Activated CD4-positive, CD25-positive, alpha-beta regulatory T cell treated with anti-CD3 and anti-CD28 coated beads, Interleukin-2, amount 50 U/mL, for 16 hours (primary cell): ENCODE data around the gene CGB7.
"Not testable (repeated sequence)": the region's sequence is repeated elsewhere in the genome, so short reads cannot be mapped to it uniquely, and the experiment has no call there.

ENCODE experiments used
- DNase-seq: peaks from one replicate; pipeline ENCODE4 v3.0.0-alpha.2; 2020; ENCODE audit warnings: low read depth, low spot score

CGB7 gene

DNA sequence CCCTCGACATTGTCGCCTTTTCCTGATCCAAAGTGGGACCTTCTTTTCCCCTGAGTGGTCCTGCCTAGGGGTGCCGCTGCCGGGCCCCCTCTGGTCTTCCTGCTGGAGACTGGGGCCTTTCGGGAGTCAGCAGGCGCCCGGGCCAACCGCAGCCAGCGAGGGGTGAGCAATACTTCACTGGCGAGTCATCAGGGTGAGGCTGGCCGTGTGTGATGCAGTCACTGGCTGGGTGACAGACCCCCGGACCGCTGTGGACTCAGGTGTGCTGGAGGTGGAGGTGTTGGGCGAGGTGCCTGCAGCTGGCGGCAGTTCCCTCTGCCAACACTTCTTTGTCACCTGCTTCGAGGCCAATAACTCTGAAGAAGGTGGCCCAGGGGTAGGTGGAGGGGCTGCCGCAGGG is 15.4 kb downstream of the CGB7 start:
- DNase-seq = no peak

DNA sequence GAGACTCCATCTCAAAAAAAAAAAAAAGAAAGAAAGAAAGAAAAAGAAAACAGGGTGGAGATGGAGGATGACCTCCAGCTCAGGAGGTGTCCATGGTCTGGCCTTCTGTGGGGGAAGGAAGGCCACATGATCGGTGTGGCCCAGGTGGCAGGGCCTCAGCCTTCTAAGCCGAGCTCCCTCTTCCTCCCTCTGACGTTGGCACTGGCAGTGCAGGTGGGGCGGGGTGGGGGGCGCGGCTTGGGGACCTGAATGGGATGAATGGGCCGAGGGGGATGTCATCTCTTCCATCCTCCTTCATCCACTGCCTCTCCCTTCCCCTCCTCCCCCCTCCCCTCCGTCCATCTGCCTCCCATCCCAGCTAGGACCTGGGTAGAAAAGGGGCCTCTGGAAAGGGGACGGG is 17.8 kb downstream of the CGB7 start:
- not testable (repeated sequence) for DNase-seq

DNA sequence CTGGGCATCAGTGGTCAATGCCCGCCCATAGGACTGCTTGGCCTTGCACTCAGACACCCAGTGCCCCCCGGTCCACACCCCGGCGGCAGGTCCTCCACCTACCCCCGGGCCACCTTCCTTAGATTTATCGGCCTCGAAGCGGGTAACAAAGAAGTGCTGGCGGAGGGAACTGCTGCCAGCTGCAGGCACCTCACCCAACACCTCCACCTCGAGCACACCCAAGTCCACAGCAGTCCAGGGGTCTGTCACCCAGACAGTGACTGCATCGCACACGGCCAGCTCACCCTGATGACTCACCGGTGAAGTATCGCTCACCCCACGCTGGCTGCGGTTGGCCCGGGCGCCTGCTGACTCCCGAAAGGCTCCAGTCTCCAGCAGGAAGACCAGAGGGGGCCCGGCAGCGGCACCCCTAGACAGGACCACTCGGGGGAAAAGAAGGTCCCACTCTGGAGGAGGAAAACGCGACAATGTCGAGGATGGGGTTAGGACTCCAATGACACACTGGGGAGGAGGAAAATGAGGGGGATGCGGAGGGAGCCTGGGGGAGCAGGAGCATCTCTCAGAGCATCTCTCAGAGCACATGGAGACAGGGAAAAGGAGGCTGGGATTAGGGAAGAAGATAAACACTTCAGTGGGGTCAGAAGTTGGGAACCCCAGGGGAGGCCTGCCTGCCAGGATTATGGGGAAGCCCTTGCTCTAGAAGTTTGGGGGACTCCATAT is 18.8 kb downstream of the CGB7 start:
- DNase-seq = not testable (repeated sequence)

DNA sequence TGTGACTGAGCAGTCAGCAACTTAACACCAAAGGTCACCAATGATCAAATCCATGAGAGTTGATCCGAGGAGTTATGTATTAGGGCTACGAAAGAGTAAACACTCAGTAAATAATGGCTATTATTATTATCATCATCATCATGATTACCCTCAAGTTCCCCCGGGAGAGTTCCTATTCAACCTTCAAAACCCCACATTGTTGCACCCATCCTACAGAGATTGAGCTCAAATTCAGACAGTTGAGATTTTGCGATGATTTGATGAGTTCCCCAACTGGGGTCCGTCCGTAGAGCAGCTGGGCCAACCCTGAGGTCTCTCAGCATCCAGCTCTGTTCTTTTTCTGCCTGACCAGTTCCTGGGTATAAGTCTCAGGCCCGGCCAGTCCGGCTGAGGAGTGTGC is 19.4 kb downstream of the CGB7 start:
- DNase-seq = not testable (repeated sequence)

DNA sequence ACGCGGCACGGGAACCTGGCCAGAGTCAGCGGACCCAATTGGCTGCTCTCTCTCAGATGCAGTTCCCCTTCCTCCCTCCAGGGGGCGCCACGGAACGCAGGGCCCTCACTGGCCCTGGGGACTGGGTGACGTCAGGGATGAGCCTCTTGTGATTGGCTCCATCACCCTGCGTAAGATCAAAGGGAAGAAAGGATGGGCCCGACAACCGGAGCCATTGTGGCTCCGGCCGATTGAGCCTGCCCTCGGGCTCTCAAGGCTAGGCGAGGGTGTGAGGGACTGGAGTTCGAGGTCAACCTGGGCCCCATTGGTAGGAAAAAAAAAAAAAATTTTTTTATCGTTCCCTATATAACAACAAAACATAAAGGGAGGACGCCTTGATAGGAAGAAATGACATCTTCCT is 20.7 kb downstream of the CGB7 start, which contains the start of gene CGB1:
TSS of gene CGB1 (minus strand) at position 81 of the 400 bp plus-strand sequence. CDS start 184 bp downstream, outside the sequence.
- not testable (repeated sequence) for DNase-seq

DNA sequence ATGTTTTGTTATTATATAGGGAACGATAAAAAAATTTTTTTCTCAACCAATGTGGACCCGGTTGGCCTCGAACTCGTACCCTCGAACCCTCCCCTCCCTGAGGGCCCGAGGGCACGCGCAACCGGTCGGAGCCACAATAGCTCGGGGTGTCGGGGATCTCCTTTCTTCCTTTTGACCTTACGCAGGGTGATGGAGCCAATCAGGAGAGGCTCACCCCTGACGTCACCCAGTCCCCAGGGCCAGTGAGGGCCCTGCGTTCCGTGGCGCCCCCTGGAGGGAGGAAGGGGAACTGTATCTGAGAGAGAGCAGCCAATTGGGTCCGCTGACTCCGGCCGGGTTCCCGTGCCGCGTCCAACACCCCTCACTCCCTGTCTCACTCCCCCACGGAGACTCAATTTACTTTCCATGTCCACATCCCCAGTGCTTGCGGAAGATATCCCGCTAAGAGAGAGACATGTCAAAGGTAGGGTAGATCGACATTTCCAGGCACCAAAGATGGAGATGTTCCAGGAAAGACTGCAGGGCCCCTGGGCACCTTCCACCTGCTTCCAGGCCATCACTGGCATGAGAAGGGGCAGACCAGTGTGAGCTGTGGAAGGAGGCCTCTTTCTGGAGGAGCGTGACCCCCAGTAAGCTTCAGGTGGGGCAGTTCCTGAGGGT is 25.8 kb downstream of the CGB7 start, which contains the start of gene CGB2:
TSS of gene CGB2 (plus strand) at position 249 of the 660 bp plus-strand sequence. CDS start at position 455, 206 bp downstream.
- peak; percentile 8 for DNase-seq

DNA sequence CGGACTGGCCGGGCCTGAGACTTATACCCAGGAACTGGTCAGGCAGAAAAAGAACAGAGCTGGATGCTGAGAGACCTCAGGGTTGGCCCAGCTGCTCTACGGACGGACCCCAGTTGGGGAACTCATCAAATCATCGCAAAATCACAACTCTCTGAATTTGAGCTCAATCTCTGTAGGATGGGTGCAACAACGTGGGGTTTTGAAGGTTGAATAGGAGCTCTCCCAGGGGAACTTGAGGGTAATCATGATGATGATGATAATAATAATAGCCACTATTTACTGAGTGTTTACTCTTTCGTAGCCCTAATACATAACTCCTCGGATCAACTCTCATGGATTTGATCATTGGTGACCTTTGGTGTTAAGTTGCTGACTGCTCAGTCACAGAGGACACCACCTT is 27.2 kb downstream of the CGB7 start:
- not testable (repeated sequence) for DNase-seq

DNA sequence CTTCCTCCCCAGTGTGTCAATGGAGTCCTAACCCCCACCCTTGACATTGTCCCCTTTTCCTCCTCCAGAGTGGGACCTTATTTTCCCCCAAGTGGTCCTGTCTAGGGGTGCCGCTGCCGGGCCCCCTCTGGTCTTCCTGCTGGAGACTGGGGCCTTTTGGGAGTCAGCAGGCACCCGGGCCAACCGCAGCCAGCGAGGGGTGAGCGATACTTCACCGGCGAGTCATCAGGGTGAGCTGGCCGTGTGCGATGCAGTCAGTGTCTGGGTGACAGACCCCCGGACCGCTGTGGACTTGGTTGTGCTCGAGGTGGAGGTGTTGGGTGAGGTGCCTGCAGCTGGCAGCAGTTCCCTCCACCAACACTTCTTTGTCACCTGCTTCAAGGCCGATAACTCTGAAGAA is 27.8 kb downstream of the CGB7 start:
- not testable (repeated sequence) for DNase-seq

DNA sequence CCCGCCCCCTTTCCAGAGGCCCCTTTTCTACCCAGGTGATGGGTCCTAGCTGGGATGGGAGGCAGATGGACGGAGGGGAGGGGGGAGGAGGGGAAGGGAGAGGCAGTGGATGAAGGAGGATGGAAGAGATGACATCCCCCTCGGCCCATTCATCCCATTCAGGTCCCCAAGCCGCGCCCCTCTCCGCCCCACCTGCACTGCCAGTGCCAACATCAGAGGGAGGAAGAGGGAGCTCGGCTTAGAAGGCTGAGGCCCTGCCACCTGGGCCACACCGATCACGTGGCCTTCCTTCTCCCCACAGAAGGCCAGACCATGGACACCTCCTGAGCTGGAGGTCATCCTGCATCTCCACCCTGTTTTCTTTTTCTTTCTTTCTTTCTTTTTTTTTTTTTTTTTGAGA is 28.9 kb downstream of the CGB7 start:
- DNase-seq = not testable (repeated sequence)

DNA sequence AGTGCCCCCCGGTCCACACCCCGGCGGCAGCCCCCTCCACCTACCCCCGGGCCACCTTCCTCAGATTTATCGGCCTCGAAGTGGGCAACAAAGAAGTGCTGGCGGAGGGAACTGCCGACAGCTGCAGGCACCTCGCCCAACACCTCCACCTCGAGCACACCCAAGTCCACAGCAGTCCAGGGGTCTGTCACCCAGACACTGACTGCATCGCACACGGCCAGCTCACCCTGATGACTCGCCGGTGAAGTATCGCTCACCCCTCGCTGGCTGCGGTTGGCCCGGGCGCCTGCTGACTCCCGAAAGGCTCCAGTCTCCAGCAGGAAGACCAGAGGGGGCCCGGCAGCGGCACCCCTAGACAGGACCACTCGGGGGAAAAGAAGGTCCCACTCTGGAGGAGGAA is 31.9 kb downstream of the CGB7 start:
- not testable (repeated sequence) for DNase-seq

DNA sequence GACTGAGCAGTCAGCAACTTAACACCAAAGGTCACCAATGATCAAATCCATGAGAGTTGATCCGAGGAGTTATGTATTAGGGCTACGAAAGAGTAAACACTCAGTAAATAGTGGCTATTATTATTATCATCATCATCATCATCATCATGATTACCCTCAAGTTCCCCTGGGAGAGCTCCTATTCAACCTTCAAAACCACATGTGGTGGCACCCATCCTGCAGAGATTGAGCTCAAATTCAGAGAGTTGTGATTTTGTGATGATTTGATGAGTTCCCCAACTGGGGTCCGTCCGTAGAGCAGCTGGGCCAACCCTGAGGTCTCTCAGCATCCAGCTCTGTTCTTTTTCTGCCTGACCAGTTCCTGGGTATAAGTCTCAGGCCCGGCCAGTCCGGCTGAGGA is 32.5 kb downstream of the CGB7 start:
- not testable (repeated sequence) for DNase-seq

DNA sequence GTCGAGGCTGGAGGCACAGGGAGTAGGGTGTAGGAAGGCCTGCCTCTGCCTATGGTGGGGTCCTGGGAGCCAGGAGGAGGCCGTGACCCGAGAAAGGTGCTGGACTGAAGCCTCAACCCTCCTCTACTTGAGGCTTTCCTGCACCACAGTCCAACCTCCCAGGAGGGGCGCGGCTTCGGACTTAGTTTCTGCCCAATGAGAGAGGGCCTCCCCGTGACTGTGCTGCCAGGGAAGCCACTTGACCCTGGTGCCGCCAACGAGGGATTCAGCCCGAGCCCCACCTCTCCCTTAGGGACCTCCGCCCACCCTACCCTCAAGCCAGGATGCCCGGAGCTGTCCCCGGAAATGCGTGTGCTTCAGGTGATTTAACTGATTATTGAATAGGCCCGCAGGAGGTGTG is 33.3 kb downstream of the CGB7 start, which contains the start of gene CGB3:
TSS of gene CGB3 (minus strand) at position 101 of the 400 bp plus-strand sequence. CDS start 362 bp downstream, outside the sequence.
- not testable (repeated sequence) for DNase-seq

DNA sequence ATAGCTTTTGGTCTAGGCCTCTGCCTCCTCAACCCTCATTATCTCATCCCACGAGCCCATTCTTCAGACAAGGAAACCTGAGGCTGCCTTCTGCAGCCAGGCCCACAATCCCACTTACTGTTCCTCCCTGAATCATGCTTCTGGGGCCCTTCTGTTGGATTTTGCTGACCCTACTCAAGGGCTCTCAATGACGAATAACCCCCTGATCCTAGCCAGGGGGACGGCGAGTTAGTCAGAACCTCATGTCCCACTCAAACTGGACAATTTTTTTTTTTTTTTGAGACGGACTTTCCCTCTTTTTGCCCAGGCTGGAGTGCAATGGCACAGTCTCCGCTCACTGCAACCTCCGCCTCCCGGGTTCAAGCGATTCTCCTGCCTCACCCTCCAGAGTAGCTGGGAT is 35.4 kb downstream of the CGB7 start:
- no peak for DNase-seq

DNA sequence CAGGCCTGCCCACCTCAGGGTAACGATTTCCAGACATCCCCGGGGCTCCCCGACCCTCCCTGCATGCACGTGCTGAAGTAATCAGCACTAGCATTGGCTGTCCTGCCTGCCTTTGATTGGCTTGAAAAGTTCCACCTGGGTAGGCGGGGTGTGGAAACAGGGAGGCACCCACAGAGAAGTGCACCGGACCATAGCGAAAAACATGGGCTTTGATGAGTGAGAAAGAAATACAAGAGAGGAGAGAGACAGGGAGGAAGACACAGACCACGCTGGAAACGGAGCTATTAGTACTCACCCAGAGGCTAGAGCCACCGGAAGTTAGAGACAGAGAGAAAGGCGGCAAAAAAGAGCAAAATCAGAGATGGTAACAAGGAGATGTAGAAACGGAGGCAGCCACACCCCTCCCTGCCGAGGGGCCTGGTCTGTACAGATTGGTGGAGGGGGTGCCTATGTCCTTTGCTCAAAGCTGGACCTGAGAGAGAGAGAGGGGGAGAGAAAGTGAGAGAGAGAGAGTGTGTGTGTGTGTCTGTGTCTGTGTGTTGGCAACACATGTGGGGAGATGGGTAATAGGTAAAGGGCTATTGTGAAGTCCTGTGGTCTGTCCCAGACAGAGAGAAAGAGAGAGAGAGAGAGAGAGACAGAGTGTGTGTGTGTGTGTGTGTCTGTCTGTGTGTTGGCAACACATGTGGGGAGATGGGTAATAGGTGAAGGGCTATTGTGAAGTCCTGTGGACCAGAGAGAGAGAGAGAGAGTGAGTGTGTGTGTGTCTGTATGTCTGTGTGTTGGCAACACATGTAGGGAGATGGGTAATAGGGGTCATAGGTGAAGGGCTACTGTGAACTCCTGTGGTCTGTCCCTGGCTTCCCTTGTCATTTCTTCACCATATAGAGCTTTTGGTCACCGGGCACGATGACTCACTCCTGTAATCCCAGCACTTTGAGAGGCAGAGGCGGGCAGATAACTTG is 36.3 kb downstream of the CGB7 start:
- DNase-seq = no peak

DNA sequence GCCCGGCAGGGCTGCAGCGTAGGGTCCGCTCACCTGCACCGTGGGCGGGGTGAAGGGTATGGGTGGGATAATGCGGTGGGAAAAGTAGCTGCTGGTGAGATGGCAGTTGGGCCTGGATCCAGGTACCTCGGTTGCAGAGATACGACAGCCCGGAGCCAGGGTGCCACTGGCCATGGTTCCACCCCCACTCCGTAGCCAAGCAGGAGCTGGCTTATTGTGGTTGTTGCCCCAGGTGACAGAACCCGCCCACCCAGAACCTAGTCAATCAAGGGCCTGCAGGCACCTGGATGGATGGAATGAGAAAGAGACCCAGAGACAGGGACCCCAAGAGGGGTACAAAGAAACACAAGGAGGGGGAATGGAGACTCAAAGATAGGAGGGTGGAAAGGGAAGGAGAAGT is 37.2 kb downstream of the CGB7 start:
- DNase-seq = no peak

DNA sequence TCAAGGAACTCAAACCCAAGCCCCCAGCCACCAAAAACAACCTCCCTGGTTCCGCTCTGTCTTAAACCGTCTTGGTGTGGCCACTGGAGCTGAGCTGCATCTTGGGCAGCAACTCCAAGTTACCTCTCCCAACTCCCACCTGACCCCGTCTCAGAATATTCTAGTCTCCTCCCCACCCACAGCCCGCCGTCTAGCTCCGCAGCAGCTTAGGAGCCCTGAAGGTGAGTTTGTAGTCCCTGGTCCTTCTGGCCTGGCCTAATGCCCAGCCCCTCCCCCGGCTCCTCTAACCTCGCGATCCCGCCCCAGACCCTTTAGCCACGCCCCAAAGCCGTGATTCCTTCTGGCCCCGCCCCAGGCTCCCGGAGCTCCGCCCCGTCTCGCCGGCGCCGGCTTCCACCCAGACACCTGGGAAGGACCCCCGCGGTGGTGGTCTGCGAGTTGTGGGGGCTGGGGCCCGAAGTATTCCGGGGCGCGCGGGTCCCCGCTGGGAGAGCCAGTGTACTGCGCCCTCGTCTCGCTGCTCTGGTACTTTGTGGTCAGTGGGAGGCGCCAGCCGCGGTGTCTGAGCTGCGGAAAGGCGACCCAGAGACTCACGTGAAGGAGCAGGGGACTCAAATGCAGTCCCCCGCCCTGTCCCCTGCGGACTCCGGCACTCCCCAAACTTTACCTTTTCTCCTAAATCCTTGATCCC is 38.2 kb downstream of the CGB7 start:
- DNase-seq = peak; percentile 24

DNA sequence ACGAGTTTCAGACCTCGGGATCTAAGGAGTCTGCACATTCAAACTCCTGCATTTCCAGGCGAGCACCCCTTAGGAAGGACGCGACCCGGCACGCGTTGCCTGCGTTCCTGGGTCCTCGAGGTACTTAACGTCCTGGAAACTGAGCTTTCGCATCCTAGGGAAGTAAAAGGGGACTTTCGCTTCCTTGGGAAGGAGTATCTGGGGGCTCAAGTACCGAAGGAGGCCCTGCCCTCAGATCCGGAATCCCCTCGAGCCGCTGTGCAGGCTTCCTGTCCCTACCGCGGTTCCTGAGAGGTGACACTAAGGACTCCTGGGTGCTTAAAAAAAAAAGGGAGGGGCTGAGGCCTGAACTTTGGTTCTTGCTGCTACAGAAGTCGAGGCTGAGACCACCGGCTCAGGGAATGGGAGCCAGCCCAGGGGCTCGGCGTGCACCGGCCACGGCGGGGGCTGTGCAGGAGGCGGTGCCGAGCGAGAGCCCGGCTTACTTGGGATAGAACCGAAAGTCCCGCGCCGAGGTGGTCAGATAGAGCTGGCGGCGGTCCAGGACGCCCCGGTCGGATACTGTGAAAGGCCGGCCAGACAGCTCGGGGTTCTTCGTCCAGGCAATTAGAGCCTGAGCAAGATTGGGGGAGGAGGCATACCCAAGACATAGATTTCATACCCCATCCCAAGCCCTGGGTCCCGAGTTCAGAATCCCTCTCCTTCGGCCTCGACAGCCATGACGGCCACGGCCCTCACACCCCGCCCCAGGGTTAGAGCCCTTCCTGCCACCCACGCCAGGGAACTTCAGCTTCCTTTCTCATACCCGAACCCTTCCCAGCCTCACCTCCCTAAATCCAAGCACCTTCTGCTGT is 38.9 kb downstream of the CGB7 start:
- DNase-seq = not testable (repeated sequence)

DNA sequence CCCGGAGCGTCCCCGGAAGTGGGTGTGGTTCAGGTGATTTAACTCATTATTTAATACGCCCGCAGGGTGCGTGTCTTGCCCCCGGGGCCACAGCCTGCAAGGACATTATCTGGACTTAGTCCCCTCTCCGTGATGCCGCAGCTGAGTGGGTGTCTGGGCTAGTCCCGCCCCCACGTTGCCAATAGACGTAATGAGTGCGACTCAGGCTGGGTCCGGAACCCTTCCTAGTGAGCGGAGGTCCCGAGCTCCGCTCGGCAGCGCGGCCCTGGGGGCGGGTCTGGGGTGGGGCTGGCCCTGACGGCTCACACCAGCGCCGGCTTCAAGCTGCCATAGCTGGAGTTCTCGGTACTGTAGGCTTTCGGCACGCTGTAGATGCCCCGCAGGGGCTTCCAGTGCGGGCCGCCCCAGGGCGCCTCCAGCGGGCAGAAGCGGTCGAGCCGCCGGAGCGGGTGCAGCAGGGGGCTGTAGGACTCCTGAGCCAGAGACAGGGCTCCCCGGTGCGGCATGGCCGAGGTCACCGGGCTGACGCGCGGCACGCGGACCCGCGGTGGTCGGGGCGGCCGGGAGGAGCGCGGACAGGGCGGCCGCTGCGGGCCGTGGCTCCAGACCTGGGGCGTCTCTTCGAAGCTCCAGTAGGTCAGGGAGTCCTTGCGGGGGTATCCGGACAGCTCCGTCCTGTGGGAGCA is 39.7 kb downstream of the CGB7 start:
- DNase-seq = peak; percentile 34

DNA sequence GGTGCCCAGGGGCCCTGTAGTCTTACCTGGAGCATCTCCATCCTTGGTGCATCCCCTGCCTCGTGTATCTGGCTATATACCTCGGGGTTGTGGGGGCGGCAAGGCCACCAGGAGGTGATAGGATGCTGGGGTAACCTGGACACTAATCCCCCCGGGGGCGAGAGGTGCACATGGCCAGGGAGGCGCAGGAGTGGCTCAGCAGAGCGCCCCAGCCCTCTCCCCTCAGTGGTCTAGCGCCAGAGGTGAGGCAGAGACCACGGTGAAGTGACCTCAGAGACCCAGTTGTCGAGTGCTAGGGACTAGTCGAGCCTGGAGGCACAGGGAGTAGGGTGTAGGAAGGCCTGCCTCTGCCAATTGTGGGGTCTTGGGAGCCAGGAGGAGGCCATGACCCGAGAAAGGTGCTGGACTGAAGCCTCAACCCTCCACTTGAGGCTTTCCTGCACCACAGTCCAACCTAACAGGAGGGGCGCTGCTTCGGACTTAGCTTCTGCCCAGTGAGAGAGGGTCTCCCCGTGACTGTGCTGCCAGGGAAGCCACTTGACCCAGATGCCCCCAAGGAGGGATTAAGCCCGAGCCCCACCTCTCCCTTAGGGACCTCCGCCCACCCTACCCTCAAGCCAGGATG is 40.4 kb downstream of the CGB7 start, which contains the start of gene LHB:
TSS of gene LHB (minus strand) at position 51 of the 625 bp plus-strand sequence. CDS start at position 41, 10 bp downstream.
- DNase-seq = no peak
